NCI-H2107 treated with DMSO at 0.1 percent for 48 hours (cell line): ENCODE data around the gene CNPY1.
A peak's percentile ranks its signal among the peaks of the same experiment; 100 is the strongest.

Experiments used
- DNase-seq: peaks from one replicate; lab custom pipeline; 2025; ENCODE audit not compliant: unreplicated experiment; lab: John Stamatoyannopoulos, UW

The CNPY1 gene

GRCh38 chr7:155490697-155491628 is 55.4 kb downstream of the CNPY1 start:
- DNase-seq = no peak

GRCh38 chr7:155489862-155490696 is 56.3 kb downstream of the CNPY1 start:
- no peak for DNase-seq

GRCh38 chr7:155489158-155489840 is 57.1 kb downstream of the CNPY1 start:
- DNase-seq = no peak

- DNase-seq = no peak
Measured at GRCh38 chr7:155488483-155489127, 57.8 kb downstream of the CNPY1 start.

- peak; percentile 62 for DNase-seq
Measured at GRCh38 chr7:155487509-155488482, 58.6 kb downstream of the CNPY1 start.

- DNase-seq = no peak
Measured at GRCh38 chr7:155486783-155487508, 59.4 kb downstream of the CNPY1 start.

GRCh38 chr7:155484483-155485399 is 61.6 kb downstream of the CNPY1 start:
- no peak for DNase-seq

GRCh38 chr7:155483868-155484325 is 62.5 kb downstream of the CNPY1 start:
- DNase-seq = peak; percentile 73

- no peak for DNase-seq
Measured at GRCh38 chr7:155483245-155483644, 63.1 kb downstream of the CNPY1 start.

GRCh38 chr7:155482511-155483183 is 63.7 kb downstream of the CNPY1 start:
- no peak for DNase-seq

GRCh38 chr7:155481764-155482163 is 64.6 kb downstream of the CNPY1 start:
- no peak for DNase-seq

GRCh38 chr7:155477476-155477875 is 68.9 kb downstream of the CNPY1 start:
- DNase-seq = no peak

- DNase-seq = no peak
Measured at GRCh38 chr7:155471718-155472117, 74.6 kb downstream of the CNPY1 start.

- DNase-seq = no peak
Measured at GRCh38 chr7:155470686-155471638, 75.4 kb downstream of the CNPY1 start.

GRCh38 chr7:155470186-155470487 is 76.2 kb downstream of the CNPY1 start:
- DNase-seq = no peak
